Renal cortical epithelial cell (primary cell): ENCODE results near the gene TMX4. TPM values are rescaled to one million over a fixed set of nuclear protein-coding genes. Genes with fewer than 3 reads are reported as not detected.
"Not testable (repeated sequence)": the region's sequence is repeated elsewhere in the genome, so short reads cannot be mapped to it uniquely, and the experiment has no call there.

ENCODE experiments used
- DNase-seq: peaks from one replicate; pipeline ENCODE4 v3.0.0-alpha.2; 2011; ENCODE audit warnings: low read depth
- total RNA-seq: library from RNA; depleted of rRNA; stranded (reverse); fragments of >200 nt; gene quantifications from 2 replicates; pipeline ENCODE4 v1.2.3, GENCODE V29; 2014

The TMX4 gene, protein sequence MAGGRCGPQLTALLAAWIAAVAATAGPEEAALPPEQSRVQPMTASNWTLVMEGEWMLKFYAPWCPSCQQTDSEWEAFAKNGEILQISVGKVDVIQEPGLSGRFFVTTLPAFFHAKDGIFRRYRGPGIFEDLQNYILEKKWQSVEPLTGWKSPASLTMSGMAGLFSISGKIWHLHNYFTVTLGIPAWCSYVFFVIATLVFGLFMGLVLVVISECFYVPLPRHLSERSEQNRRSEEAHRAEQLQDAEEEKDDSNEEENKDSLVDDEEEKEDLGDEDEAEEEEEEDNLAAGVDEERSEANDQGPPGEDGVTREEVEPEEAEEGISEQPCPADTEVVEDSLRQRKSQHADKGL
- total RNA-seq, result 13.5 and 31.1 TPM in 2 replicates

- DNase-seq, result peak; percentile 92
Measured at GRCh38 chr20:8019246-8019997, at the start of gene TMX4. TSS of gene TMX4 (minus strand) at chr20:8019761. CDS start at chr20:8019613, 148 bp downstream.

- no peak for DNase-seq
Measured at GRCh38 chr20:8067082-8067481, 47.5 kb upstream of the TMX4 start.

GRCh38 chr20:8066662-8067061, 47.1 kb upstream of the TMX4 start:
- DNase-seq, result no peak

- DNase-seq, result no peak
Measured at GRCh38 chr20:8065691-8066090, 46.1 kb upstream of the TMX4 start.

- DNase-seq, result no peak
Measured at GRCh38 chr20:8062756-8063155, 43.2 kb upstream of the TMX4 start.

- no peak for DNase-seq
Measured at GRCh38 chr20:8061861-8062518, 42.4 kb upstream of the TMX4 start.

DNA sequence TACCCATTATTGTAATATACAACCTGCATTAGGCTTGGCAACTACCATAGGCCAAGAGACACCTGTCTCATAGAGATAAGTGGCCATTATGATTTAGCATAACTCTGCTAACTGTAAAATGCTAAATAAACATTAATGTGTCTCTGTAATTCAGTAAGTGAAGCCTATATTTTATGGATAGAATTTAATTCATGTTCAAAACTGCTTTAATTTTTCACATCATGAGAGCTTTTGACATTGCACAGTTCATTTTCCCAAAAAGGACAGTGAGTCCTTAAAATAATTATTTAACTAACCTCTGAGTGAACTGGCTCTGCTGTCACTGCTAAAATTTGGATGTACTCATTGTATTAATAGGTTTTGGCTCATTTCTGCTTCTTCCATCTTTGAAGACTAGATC, 41.4 kb upstream of the TMX4 start:
- no peak for DNase-seq

DNA sequence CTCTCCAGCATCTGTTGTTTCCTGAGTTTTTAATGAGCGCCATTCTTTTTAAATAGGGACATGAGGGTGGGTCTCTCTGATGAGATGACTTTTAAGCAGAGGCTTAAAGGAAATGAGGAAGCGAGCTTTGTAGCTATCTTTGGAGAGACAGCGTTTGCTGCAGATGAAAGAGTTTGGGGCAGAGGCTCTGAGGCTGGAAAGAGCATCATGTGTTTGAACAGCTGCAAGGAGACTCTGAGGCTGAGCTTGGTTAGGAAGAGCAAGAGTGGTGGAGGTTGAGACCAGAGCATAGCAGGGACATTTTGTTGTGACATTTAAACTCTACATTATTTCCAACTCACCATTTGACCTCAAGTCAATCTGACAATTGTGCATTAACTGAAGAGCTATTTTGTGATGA, 38.3 kb upstream of the TMX4 start:
- DNase-seq, result no peak

- no peak for DNase-seq
Measured at GRCh38 chr20:8055096-8055495, 35.5 kb upstream of the TMX4 start.

DNA sequence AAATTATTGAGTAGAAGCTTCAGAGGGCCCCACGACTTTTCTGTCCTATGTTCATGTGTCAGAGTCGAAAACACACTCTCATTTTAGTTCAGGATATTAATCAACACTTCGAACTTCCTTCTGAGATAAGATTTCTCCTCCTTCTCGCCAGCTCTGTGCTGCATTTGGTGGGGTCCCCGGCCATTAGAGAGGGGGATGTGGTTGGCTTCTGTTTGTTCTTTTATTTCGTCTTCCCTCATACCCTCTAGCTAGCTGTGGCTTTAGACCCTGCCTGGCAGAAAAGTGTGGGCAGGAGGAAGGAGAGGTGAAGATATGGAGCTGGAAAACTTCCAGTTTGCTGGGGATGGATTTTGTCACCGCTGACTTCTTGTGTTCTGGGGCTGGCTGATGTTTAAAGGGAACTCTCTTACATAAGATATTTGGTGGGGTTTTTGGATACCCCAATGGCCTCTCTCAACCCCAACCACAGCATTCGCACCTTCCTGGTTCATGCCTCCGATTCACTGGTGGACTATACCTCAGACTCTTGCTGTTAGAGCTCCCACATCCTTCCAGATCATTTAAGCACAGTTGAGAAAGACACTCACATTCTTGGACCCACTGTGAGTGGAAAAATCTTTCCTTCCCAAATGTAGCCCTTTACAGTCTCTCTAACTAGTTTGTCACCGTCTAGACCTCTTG, 30.7 kb upstream of the TMX4 start:
- no peak for DNase-seq

DNA sequence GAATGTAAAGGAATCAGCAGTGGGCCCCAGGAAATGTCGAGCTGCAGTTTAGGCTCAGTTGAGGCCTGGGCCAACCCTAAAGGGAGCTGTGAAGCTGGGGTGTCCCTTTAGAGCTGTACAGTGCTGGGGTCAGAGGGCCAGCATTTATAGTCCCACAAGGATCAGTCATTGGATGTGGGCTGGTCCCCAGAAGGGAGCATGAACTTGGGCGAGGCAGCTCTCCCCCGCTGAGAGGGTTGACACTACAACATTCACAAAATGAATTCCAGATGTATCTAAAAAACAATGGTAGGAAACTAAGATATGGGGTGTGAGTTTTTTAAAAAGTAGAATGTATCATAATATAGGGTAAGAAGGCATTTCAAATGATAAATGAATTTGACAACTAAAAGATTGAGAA, 29.7 kb upstream of the TMX4 start:
- DNase-seq, result no peak

DNA sequence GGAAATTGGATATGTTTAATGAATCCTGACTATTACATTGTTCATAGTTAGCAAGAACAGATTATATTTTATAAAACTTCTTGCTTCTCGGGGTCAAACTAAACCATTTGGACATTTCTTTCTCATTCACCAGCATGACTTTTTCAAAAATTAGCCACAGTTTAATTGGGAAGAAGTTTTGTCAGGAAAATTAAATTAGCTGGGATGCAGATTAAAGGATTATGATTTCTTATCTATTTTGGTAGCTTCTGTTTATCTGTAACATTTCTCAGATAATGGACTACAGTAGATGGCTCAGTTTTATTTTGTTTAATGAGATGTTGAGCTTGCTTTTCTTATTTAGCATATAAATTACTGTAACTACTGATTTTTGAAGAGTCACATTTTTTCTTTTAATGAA, 26.4 kb upstream of the TMX4 start:
- DNase-seq, result no peak

DNA sequence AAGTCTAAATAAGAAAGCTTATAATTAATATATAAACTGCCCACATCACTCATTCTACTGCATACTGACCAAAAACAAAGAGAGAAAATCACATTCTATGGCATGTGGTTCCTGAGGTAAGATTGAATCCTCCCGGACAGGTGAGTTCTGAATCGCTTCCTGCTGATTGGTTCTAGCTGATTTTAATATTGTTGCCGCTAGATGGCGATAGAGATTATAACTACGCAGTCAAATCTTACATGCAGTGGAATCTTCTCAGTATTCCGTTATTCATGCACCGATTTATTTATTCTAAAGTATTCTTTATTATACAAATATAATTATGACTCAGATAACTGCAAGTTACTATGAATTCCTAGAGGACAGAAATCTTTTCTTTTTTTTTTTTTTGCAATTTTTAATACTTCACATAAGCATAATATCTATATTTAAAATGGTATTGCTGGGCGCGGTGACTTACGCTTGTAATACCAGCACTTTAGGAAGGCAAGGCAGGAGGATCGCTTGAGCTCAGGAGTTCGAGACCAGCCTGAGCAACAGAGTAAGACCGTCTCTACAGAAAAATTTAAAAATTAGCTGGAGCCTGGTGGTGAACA, 24.2 kb upstream of the TMX4 start:
- DNase-seq, result peak; percentile 67

DNA sequence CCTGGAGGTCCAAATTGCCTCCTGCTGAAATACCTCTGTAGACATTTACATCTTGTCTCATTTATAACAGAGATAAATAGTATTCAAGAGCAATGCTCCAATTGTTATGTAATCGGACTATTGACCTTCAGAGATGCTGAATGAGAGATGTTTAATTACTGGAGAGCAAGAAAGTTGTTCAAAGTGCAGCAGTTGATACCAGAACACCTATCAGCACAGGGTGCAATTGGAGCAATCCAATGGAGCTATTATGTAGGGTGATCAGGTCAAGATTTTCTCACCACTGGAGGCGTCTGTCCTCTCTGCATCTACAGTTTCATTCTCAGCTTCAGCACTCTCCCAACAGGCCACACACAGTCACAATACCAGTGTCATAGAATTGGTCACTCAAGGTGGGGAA, 19.5 kb upstream of the TMX4 start:
- no peak for DNase-seq

DNA sequence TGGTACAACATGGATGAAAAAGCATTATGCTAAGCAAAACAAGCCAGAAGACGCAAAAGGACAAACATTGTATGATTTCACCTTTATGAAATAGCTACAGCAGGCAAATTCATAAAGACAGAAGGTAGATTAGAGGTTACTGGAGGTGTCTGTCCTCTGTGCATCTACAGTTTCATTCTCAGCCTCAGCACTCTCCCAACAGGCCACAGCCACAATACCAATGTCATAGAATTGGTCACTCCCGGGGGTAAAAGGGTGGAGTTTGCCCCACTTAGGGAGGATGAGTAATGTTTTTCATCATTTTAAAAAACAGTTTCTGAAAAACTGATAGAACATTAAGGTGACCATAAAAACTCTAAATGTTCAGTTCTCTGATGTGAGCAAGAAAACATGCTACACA, 17.2 kb upstream of the TMX4 start:
- no peak for DNase-seq

GRCh38 chr20:8033151-8033841, 13.7 kb upstream of the TMX4 start:
- DNase-seq, result no peak

- no peak for DNase-seq
Measured at GRCh38 chr20:8032499-8032898, 12.9 kb upstream of the TMX4 start.

- not testable (repeated sequence) for DNase-seq
Measured at GRCh38 chr20:8031539-8031938, 12.0 kb upstream of the TMX4 start.

DNA sequence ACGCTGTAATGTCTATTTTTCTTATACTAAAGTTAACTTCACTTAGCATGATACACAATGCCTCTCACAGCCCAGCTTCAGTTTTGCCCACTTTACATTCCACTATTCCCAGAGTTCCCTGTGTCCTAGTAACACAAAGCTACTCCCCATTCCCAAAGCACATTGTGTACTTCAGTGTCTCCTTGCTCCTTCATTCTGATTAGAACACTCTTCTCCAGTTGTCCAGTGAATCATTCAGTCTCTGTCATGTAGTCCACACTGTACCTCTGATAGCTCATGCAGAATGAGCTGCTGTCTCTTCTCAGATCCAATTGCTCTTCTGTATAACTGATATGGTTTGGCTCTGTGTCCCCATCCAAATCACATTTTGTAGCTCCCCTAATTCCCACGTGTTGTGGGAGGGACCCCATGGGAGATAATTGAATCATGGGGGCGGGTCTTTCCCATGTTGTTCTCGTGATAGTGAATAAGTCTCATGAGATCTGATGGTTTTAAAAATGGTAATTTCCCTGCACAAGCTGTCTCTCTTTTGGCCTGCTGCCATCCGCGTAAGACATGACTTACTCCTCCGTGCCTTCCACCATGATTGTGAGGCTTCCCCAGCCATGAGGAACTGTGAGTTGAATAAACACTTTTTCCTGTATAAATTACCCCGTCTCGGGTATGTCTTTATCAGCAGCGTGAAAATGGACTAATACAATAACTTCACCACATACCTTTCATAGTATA, 2.1 kb upstream of the TMX4 start:
- peak; percentile 27 for DNase-seq

- peak; percentile 88 for DNase-seq
Measured at GRCh38 chr20:8020314-8021079, 936 bp upstream of the TMX4 start.
